ENCODE measurements around the gene CHODL.

DNA sequence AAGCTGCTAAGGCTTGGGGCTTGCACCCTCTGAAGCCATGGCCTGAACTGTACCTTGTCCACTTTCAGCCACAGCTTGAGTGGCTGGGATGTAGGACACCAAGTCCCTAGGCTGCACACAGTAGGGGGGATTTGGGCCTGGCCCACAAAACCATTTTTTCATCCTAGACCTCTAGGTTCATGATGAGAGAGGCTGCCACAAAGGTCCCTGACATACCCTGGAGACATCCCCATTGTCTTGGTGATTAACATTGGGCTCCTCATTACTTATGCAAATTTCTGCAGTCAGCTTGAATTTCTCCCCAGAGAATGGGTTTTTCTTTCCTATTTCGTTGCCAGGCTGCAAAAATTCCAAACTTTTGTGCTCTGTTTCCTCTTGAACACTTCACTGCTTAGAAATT is 26.3 kb upstream of the CHODL start:
- TF ChIP-seq, protein P1, sequence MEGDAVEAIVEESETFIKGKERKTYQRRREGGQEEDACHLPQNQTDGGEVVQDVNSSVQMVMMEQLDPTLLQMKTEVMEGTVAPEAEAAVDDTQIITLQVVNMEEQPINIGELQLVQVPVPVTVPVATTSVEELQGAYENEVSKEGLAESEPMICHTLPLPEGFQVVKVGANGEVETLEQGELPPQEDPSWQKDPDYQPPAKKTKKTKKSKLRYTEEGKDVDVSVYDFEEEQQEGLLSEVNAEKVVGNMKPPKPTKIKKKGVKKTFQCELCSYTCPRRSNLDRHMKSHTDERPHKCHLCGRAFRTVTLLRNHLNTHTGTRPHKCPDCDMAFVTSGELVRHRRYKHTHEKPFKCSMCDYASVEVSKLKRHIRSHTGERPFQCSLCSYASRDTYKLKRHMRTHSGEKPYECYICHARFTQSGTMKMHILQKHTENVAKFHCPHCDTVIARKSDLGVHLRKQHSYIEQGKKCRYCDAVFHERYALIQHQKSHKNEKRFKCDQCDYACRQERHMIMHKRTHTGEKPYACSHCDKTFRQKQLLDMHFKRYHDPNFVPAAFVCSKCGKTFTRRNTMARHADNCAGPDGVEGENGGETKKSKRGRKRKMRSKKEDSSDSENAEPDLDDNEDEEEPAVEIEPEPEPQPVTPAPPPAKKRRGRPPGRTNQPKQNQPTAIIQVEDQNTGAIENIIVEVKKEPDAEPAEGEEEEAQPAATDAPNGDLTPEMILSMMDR (IDR thresholded peaks at IDR 0.05; ENCODE audit: insufficient read depth, low read depth, low read length) = no peak
- TF ChIP-seq EZH2 (IDR thresholded peaks at IDR 0.05; ENCODE audit: insufficient read depth, low read length) = no peak
